GM12891 (cell line): Measurements from ENCODE around the gene FCSK.
"Not testable (repeated sequence)": the region's sequence is repeated elsewhere in the genome, so short reads cannot be mapped to it uniquely, and the experiment has no call there.

ENCODE experiments used
- POLR2A ChIP-seq: IDR thresholded peaks from 2 replicates; pipeline ENCODE4 v1.6.1; 2011; ENCODE audit warnings: low read depth, low read length, control low read depth
- POLR2AphosphoS5 ChIP-seq: IDR thresholded peaks from 2 replicates; pipeline ENCODE4 v1.6.1; 2011; ENCODE audit warnings: low read depth, low read length, control low read depth
- SPI1 ChIP-seq: IDR thresholded peaks from 2 replicates; pipeline ENCODE4 v1.6.1; 2011; ENCODE audit warnings: low read depth, low read length, control low read depth
- TAF1 ChIP-seq: IDR thresholded peaks from 2 replicates; pipeline ENCODE4 v1.6.1; 2011; ENCODE audit warnings: low read depth, low read length, control low read depth

- not testable (repeated sequence) for TF ChIP-seq POLR2A, POLR2AphosphoS5, TAF1, SPI1
These were observed 4.0 kb upstream of the FCSK start for GRCh38 chr16:70450142-70451003.
